ENCODE data around the gene C1QTNF7.

C1QTNF7 gene

DNA sequence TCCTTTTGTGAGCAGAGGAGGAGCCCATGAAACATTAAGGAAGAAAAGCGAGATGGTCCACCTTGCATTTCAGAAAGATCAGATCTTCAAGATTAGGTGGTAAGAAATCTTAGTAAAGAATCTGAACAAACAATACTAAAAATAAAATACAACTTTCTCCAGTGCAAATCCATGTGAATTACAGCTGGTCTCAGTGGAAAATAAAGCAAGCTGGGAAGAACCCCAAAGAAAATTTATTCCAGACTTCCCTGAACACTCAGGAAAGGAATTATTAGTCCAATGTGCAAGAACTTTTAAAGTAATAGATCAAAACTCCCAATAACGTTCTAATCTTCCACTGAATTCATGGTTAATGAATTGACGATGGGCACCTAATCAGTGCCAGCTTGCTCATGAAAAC is 37.3 kb upstream of the C1QTNF7 start:
- TF ChIP-seq YY1 (IDR thresholded peaks at IDR 0.05; ENCODE audit: insufficient read depth, insufficient read length) (no peak), ZNF274 (IDR thresholded peaks at IDR 0.05; ENCODE audit: low read depth, low read length) (no peak), SUZ12 (IDR thresholded peaks at IDR 0.05; ENCODE audit: extremely low read depth, insufficient read depth, insufficient read length) (no peak)

DNA sequence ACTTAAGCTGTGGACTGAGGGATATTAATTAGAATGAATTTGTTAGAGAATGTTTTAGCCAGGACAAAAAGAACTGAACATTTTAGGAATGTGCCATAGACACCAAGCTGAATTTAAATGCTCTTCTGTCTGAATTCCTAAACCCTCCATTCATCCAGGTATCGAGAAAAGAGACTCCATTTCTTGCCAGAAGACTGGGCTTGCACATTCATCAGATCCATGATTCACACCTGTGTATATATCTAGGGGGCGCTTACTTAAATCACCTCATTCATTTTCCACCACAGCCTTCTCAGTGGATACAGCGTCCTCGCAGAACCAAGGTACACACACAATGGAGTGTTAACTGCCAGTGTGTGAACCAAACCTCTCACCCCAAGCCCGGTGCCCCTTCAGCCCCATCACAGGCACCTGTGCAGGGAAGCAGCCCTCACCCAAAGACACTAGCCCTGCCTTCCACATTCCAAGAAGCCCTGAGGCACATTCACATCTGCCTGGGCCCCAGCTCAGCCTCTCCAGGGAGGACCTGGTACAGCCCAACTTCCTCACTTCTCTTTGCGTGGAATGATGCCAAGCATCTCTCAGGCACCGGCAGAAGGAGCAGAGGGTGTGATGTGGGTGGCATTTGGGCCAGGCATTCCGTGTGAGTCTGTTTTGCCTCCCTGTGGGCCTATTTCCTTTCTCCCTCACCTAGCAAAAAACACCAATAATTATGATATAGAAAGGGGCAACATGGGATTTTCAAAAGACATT is 35.6 kb upstream of the C1QTNF7 start:
- TF ChIP-seq SUZ12 (IDR thresholded peaks at IDR 0.05; ENCODE audit: extremely low read depth, insufficient read depth, insufficient read length) (no peak), ZNF274 (IDR thresholded peaks at IDR 0.05; ENCODE audit: low read depth, low read length) (no peak), YY1 (IDR thresholded peaks at IDR 0.05; ENCODE audit: insufficient read depth, insufficient read length) (no peak)
- peaks cover 9% of the 10 kb centered on the region; the same call in 1 of the 2 replicates for H3K9me3 ChIP-seq (ENCODE audit: insufficient read depth, low read length)
- no peak for DNase-seq (ENCODE audit: low read depth, low spot score)

More for the DNA sequence above, 37.3 kb upstream of the C1QTNF7 start:
- no peaks in the 10 kb centered on the region for H3K4me1 ChIP-seq (ENCODE audit: insufficient read depth, insufficient read length)
- DNase-seq (ENCODE audit: low read depth, low spot score), result no peak
- H3K36me3 ChIP-seq (ENCODE audit: insufficient read depth, insufficient read length, low read length), result no peaks in the 10 kb centered on the region
- H3K9ac ChIP-seq (ENCODE audit: insufficient read length, low read depth), result no peak overlapping the region
- no peaks in the 10 kb centered on the region for H3K27me3 ChIP-seq (ENCODE audit: insufficient read depth, insufficient read length)
- H3K4me3 ChIP-seq (ENCODE audit: insufficient read length, low read depth), result no peak overlapping the region
- H3K9me3 ChIP-seq (ENCODE audit: insufficient read depth, low read length), result peaks cover 7% of the 10 kb centered on the region; the same call in 1 of the 2 replicates

DNA sequence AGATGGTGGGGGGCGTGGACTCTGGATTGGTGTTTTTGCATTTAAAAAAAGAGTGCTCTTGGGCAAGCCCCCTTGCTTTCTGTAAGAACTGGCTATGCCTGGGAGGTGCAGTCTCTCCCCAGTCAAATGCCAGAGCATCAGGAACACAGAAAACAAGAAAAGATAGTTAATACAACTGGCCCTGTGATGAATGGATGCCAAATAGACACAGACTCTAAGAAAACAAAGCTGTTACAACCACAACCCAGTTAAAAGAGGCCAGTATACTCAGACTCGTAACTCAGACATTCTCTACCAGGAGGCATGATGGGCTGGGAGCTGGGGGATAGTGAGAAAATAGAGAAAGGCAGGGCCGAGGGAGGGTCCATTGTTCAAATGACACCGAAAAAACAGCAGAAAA is 32.5 kb upstream of the C1QTNF7 start:
- Histone ChIP-seq H3K4me3 (ENCODE audit: insufficient read length, low read depth) (no peak overlapping the region), H3K36me3 (ENCODE audit: insufficient read depth, insufficient read length, low read length) (no peaks in the 10 kb centered on the region), H3K9me3 (ENCODE audit: insufficient read depth, low read length) (peaks cover 17% of the 10 kb centered on the region), H3K4me1 (ENCODE audit: insufficient read depth, insufficient read length) (peaks cover 2% of the 10 kb centered on the region), H3K27me3 (ENCODE audit: insufficient read depth, insufficient read length) (no peaks in the 10 kb centered on the region), H3K9ac (ENCODE audit: insufficient read length, low read depth) (no peak overlapping the region)
- no peak for DNase-seq (ENCODE audit: low read depth, low spot score)
- TF ChIP-seq ZNF274 (IDR thresholded peaks at IDR 0.05; ENCODE audit: low read depth, low read length), result no peak
- no peak for TF ChIP-seq SUZ12 (IDR thresholded peaks at IDR 0.05; ENCODE audit: extremely low read depth, insufficient read depth, insufficient read length)
- no peak for TF ChIP-seq YY1 (IDR thresholded peaks at IDR 0.05; ENCODE audit: insufficient read depth, insufficient read length)

More for the DNA sequence above, 35.6 kb upstream of the C1QTNF7 start:
- Histone ChIP-seq H3K27me3 (ENCODE audit: insufficient read depth, insufficient read length) (no peaks in the 10 kb centered on the region), H3K36me3 (ENCODE audit: insufficient read depth, insufficient read length, low read length) (no peaks in the 10 kb centered on the region), H3K4me3 (ENCODE audit: insufficient read length, low read depth) (no peak overlapping the region), H3K9ac (ENCODE audit: insufficient read length, low read depth) (no peak overlapping the region), H3K4me1 (ENCODE audit: insufficient read depth, insufficient read length) (peaks cover 2% of the 10 kb centered on the region)

DNA sequence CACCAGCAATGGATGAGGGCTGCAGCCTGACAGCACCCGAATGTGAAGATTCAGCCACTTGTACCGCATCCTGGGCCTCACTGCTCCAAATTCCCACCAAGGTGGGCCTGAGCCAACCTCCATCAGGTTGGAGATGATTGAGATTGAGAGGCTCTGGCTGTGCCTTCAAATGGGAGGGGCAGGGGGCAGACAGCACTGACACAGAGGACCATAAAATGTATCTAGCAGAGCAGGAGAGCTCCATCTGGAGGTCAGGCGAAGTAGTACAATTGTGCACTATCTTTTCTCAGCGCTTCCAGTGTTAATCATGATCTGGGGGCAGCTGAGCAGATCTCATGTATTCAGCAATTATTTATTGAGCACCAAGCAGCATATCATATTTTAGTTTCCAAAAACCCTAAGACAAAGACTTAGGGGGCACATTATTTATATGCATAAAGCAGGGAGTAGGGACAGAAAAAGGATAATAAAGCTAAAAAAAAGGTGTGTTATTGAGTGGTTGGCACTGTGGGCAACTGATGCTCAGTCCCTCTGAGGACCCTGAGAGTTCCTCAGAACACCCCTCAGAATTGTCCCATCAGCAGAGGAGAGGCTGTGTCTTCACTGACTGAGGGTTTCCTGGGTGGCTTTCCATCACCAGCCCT is 31.6 kb upstream of the C1QTNF7 start:
- Histone ChIP-seq H3K9me3 (ENCODE audit: insufficient read depth, low read length) (peaks cover 17% of the 10 kb centered on the region), H3K9ac (ENCODE audit: insufficient read length, low read depth) (no peak overlapping the region), H3K36me3 (ENCODE audit: insufficient read depth, insufficient read length, low read length) (no peaks in the 10 kb centered on the region), H3K27me3 (ENCODE audit: insufficient read depth, insufficient read length) (no peaks in the 10 kb centered on the region), H3K4me1 (ENCODE audit: insufficient read depth, insufficient read length) (peaks cover 2% of the 10 kb centered on the region), H3K4me3 (ENCODE audit: insufficient read length, low read depth) (no peak overlapping the region)
- TF ChIP-seq YY1 (IDR thresholded peaks at IDR 0.05; ENCODE audit: insufficient read depth, insufficient read length) (no peak), SUZ12 (IDR thresholded peaks at IDR 0.05; ENCODE audit: extremely low read depth, insufficient read depth, insufficient read length) (no peak), ZNF274 (IDR thresholded peaks at IDR 0.05; ENCODE audit: low read depth, low read length) (no peak)
- no peak for DNase-seq (ENCODE audit: low read depth, low spot score)

DNA sequence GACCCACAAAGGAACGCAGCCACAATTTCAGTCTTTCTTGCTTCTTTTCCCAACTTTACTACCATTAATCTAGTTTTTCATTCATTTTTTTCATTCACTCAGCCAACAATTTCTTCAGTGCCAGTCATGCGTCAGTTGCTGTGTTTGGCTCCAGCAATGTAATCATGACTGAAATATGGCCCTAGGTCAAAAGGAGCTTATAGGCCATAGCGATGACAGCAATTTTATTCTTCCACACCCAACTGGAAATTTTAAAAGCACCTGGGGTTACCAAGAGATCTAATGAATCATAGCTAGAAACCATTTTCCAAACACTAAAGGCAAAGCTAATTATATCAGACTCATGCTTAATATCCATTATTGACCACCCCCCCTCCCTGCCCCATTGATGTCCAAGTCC is 29.8 kb upstream of the C1QTNF7 start:
- H3K36me3 ChIP-seq (ENCODE audit: insufficient read depth, insufficient read length, low read length), result no peaks in the 10 kb centered on the region
- H3K9me3 ChIP-seq (ENCODE audit: insufficient read depth, low read length), result peaks cover 17% of the 10 kb centered on the region
- no peak for DNase-seq (ENCODE audit: low read depth, low spot score)
- H3K4me3 ChIP-seq (ENCODE audit: insufficient read length, low read depth), result no peak overlapping the region
- peaks cover 2% of the 10 kb centered on the region for H3K4me1 ChIP-seq (ENCODE audit: insufficient read depth, insufficient read length)
- no peak overlapping the region for H3K9ac ChIP-seq (ENCODE audit: insufficient read length, low read depth)
- TF ChIP-seq SUZ12 (IDR thresholded peaks at IDR 0.05; ENCODE audit: extremely low read depth, insufficient read depth, insufficient read length), result no peak
- H3K27me3 ChIP-seq (ENCODE audit: insufficient read depth, insufficient read length), result no peaks in the 10 kb centered on the region

DNA sequence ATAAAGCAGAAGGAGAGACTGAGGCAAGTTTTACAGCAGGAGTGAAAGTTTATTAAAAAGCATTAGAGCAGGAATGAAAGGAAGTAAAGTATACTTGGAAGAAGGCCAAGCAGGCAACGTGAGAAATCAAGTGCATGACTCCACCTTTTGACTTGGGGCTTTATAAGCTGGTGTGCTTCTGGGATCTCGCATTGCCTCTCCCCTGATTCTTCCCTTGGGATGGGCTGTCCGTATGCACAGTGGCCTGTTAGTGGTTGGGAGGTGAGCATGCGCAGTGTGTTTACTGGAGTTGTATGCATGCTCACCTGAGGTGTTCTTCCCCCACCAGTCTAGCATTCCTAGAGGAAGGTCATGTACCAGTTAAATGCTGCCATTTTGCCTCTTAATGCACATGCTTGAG is 29.1 kb upstream of the C1QTNF7 start:
- Histone ChIP-seq H3K4me1 (ENCODE audit: insufficient read depth, insufficient read length) (peaks cover 2% of the 10 kb centered on the region), H3K9ac (ENCODE audit: insufficient read length, low read depth) (no peak overlapping the region), H3K4me3 (ENCODE audit: insufficient read length, low read depth) (no peak overlapping the region), H3K27me3 (ENCODE audit: insufficient read depth, insufficient read length) (no peaks in the 10 kb centered on the region), H3K9me3 (ENCODE audit: insufficient read depth, low read length) (peaks cover 10% of the 10 kb centered on the region), H3K36me3 (ENCODE audit: insufficient read depth, insufficient read length, low read length) (no peaks in the 10 kb centered on the region)
- TF ChIP-seq SUZ12 (IDR thresholded peaks at IDR 0.05; ENCODE audit: extremely low read depth, insufficient read depth, insufficient read length) (no peak), YY1 (IDR thresholded peaks at IDR 0.05; ENCODE audit: insufficient read depth, insufficient read length) (no peak)
- no peak for DNase-seq (ENCODE audit: low read depth, low spot score)

DNA sequence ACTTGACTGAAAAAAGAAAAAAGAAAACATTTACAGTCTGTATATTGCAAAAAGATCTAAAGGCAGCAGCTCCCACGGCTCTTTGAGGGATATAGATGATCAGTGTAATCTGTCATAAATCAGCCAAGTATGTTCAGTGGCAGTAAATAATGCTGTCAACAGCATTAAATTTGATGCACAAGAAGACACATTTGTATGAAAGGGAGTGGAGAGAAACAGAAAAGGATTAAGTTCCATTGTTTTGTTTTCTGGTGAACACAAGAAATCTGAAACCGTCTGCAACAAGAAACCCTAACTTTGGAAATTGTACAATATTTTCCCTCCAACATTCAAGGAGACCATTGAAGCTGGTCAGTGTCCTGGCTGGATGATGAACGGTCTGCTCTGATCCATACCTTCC is 27.6 kb upstream of the C1QTNF7 start:
- no peak for DNase-seq (ENCODE audit: low read depth, low spot score)
- TF ChIP-seq SUZ12 (IDR thresholded peaks at IDR 0.05; ENCODE audit: extremely low read depth, insufficient read depth, insufficient read length) (no peak), YY1 (IDR thresholded peaks at IDR 0.05; ENCODE audit: insufficient read depth, insufficient read length) (no peak), ZNF274 (IDR thresholded peaks at IDR 0.05; ENCODE audit: low read depth, low read length) (no peak)
- Histone ChIP-seq H3K4me3 (ENCODE audit: insufficient read length, low read depth) (no peak overlapping the region), H3K27me3 (ENCODE audit: insufficient read depth, insufficient read length) (no peaks in the 10 kb centered on the region), H3K9ac (ENCODE audit: insufficient read length, low read depth) (no peak overlapping the region), H3K36me3 (ENCODE audit: insufficient read depth, insufficient read length, low read length) (no peaks in the 10 kb centered on the region), H3K9me3 (ENCODE audit: insufficient read depth, low read length) (peaks cover 10% of the 10 kb centered on the region), H3K4me1 (ENCODE audit: insufficient read depth, insufficient read length) (peaks cover 2% of the 10 kb centered on the region)
